SU-DHL-6 (cell line): ENCODE results near the gene XYLT1.
A peak's percentile ranks its signal among the peaks of the same experiment; 100 is the strongest.

Experiments used
- H2AFZ ChIP-seq: fragments of 200-600 bp; sonication (generic); 2 replicates; pipeline ENCODE4 v1.6.1; 2014; ENCODE audit warnings: low read depth, mild to moderate bottlenecking, moderate library complexity, mixed read lengths, antibody characterized with exemption, low read length; ENCODE audit not compliant: severe bottlenecking
- H3F3A ChIP-seq: fragments of 200-600 bp; shearing (Covaris generic); 2 replicates; pipeline ENCODE4 v1.6.0; 2016; ENCODE audit warnings: antibody characterized with exemption, mild to moderate bottlenecking; ENCODE audit not compliant: insufficient read depth
- H3K27ac ChIP-seq: fragments of 200-600 bp; sonication (generic); 2 replicates; pipeline ENCODE4 v1.5.1; 2016; ENCODE audit warnings: low read depth, mild to moderate bottlenecking, low read length, moderate library complexity, mixed read lengths
- H3K27me3 ChIP-seq: fragments of 200-600 bp; sonication (generic), shearing (Covaris generic); 2 replicates; pipeline ENCODE4 v1.6.0; 2014; ENCODE audit warnings: mild to moderate bottlenecking, low read length
- H3K36me3 ChIP-seq: fragments of 200-600 bp; sonication (generic); 2 replicates; pipeline ENCODE4 v1.6.1; 2014; ENCODE audit warnings: mild to moderate bottlenecking, low read length, mixed read lengths
- H3K4me2 ChIP-seq: fragments of 300-600, 200-600 bp; shearing (Covaris generic), sonication (generic); 2 replicates; pipeline ENCODE4 v1.6.0; 2014; ENCODE audit warnings: low read length, low read depth, mild to moderate bottlenecking; ENCODE audit not compliant: poor library complexity, severe bottlenecking
- H3K4me3 ChIP-seq: fragments of 200-600 bp; sonication (generic); 2 replicates; pipeline ENCODE4 v1.5.1; 2014; ENCODE audit warnings: antibody characterized with exemption, low read length, mild to moderate bottlenecking, mixed read lengths; ENCODE audit not compliant: insufficient read depth, poor library complexity, severe bottlenecking
- H3K79me2 ChIP-seq: fragments of 200-600 bp; sonication (generic); 2 replicates; pipeline ENCODE4 v1.6.1; 2014; ENCODE audit warnings: mild to moderate bottlenecking, low read length, moderate library complexity; ENCODE audit not compliant: insufficient read depth
- H3K9ac ChIP-seq: fragments of 200-600 bp; sonication (generic); 2 replicates; pipeline ENCODE4 v1.7.0; 2014; ENCODE audit warnings: mild to moderate bottlenecking, low read length
- H3K9me2 ChIP-seq: fragments of 200-600 bp; sonication (generic); replicated peaks from 2 replicates; pipeline ENCODE4 v1.6.1; 2014; ENCODE audit warnings: low read length; ENCODE audit not compliant: insufficient read depth
- H3K9me3 ChIP-seq: fragments of 200-600 bp; sonication (generic); 2 replicates; pipeline ENCODE4 v1.6.1; 2014; ENCODE audit warnings: low read length, mixed read lengths; ENCODE audit not compliant: insufficient read depth
- H4K20me1 ChIP-seq: fragments of 200-600 bp; sonication (generic); 2 replicates; pipeline ENCODE4 v1.6.1; 2014; ENCODE audit warnings: low read depth, mild to moderate bottlenecking, antibody characterized with exemption, low read length, moderate library complexity, mixed read lengths
- CTCF ChIP-seq: fragments of 200-600 bp; sonication (generic); IDR thresholded peaks from one replicate; pipeline ENCODE4 v1.5.1; 2017; ENCODE audit warnings: antibody characterized with exemption, mild to moderate bottlenecking, low read length, moderate library complexity; ENCODE audit not compliant: insufficient read depth, poor library complexity, severe bottlenecking
- EZH2phosphoT487 ChIP-seq: fragments of 200-600 bp; sonication (generic), shearing (Covaris generic); conservative IDR thresholded peaks from 2 replicates; pipeline ENCODE4 v1.6.1; 2018; ENCODE audit warnings: mild to moderate bottlenecking, antibody characterized with exemption, low read length, moderate library complexity, mixed read lengths

XYLT1 gene

GRCh38 chr16:17476414-17477259 lies 5.9 kb upstream of the XYLT1 start:
- peak; percentile 57 for TF ChIP-seq CTCF
- TF ChIP-seq EZH2phosphoT487 = no peak
- Histone ChIP-seq H3K79me2 (no peaks in the 10 kb centered on the region), H3F3A (no peaks in the 10 kb centered on the region), H3K36me3 (no peaks in the 10 kb centered on the region), H4K20me1 (no peaks in the 10 kb centered on the region), H3K9me3 (no peaks in the 10 kb centered on the region), H3K27me3 (no peaks in the 10 kb centered on the region), H3K9me2 (no peaks in the 10 kb centered on the region), H2AFZ (no peak overlapping the region), H3K4me3 (no peak overlapping the region), H3K27ac (no peak overlapping the region), H3K4me2 (peak overlapping the region; percentile 2), H3K9ac (no peak overlapping the region)

GRCh38 chr16:17475104-17475503 lies 4.3 kb upstream of the XYLT1 start:
- no peaks in the 10 kb centered on the region for H3K9me3 ChIP-seq
- no peaks in the 10 kb centered on the region for H3K27me3 ChIP-seq
- H3K4me3 ChIP-seq = no peak overlapping the region
- no peaks in the 10 kb centered on the region for H4K20me1 ChIP-seq
- H3K79me2 ChIP-seq = no peaks in the 10 kb centered on the region
- TF ChIP-seq EZH2phosphoT487 = no peak
- H3K9me2 ChIP-seq = no peaks in the 10 kb centered on the region
- H3K4me2 ChIP-seq = no peak overlapping the region
- no peak overlapping the region for H3K27ac ChIP-seq
- no peak overlapping the region for H2AFZ ChIP-seq
- peaks cover 4% of the 10 kb centered on the region for H3F3A ChIP-seq
- no peak overlapping the region for H3K9ac ChIP-seq
- no peaks in the 10 kb centered on the region for H3K36me3 ChIP-seq

- no peak overlapping the region for H2AFZ ChIP-seq
- H3K9ac ChIP-seq = no peak overlapping the region
- H3K9me2 ChIP-seq = no peaks in the 10 kb centered on the region
- H3K79me2 ChIP-seq = peaks cover 3% of the 10 kb centered on the region; the same call in 1 of the 2 replicates
- H4K20me1 ChIP-seq = no peaks in the 10 kb centered on the region
- no peak overlapping the region for H3K4me3 ChIP-seq
- H3K4me2 ChIP-seq = no peak overlapping the region
- TF ChIP-seq CTCF (no peak), EZH2phosphoT487 (no peak)
- no peaks in the 10 kb centered on the region for H3K27me3 ChIP-seq
- H3K36me3 ChIP-seq = no peaks in the 10 kb centered on the region
- H3K27ac ChIP-seq = no peak overlapping the region
- no peaks in the 10 kb centered on the region for H3K9me3 ChIP-seq
- peaks cover 4% of the 10 kb centered on the region for H3F3A ChIP-seq
Measured at GRCh38 chr16:17474572-17474971, 3.8 kb upstream of the XYLT1 start.

GRCh38 chr16:17474037-17474436 lies 3.3 kb upstream of the XYLT1 start:
- TF ChIP-seq EZH2phosphoT487 (no peak), CTCF (no peak)
- Histone ChIP-seq H3F3A (peaks cover 4% of the 10 kb centered on the region), H3K79me2 (peaks cover 8% of the 10 kb centered on the region; the same call in 1 of the 2 replicates), H3K27ac (no peak overlapping the region), H3K9me2 (no peaks in the 10 kb centered on the region), H3K9ac (no peak overlapping the region), H3K4me3 (no peak overlapping the region), H4K20me1 (no peaks in the 10 kb centered on the region), H3K36me3 (no peaks in the 10 kb centered on the region), H3K9me3 (no peaks in the 10 kb centered on the region), H3K4me2 (no peak overlapping the region), H3K27me3 (no peaks in the 10 kb centered on the region), H2AFZ (no peak overlapping the region)
